ENCODE data around the gene AUNIP.

GRCh38 chr1:25815208-25816111 is 43.8 kb downstream of the AUNIP start:
- TF ChIP-seq, protein P1, sequence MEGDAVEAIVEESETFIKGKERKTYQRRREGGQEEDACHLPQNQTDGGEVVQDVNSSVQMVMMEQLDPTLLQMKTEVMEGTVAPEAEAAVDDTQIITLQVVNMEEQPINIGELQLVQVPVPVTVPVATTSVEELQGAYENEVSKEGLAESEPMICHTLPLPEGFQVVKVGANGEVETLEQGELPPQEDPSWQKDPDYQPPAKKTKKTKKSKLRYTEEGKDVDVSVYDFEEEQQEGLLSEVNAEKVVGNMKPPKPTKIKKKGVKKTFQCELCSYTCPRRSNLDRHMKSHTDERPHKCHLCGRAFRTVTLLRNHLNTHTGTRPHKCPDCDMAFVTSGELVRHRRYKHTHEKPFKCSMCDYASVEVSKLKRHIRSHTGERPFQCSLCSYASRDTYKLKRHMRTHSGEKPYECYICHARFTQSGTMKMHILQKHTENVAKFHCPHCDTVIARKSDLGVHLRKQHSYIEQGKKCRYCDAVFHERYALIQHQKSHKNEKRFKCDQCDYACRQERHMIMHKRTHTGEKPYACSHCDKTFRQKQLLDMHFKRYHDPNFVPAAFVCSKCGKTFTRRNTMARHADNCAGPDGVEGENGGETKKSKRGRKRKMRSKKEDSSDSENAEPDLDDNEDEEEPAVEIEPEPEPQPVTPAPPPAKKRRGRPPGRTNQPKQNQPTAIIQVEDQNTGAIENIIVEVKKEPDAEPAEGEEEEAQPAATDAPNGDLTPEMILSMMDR (IDR thresholded peaks at IDR 0.05; ENCODE audit: low read length), result no peak
- no peak for TF ChIP-seq EZH2phosphoT487 (IDR thresholded peaks at IDR 0.05; ENCODE audit: low read length)
